Fibroblast of lung (primary cell): Measurements from ENCODE around the gene CHRNA10. TPM values are rescaled to one million over a fixed set of nuclear protein-coding genes. Genes with fewer than 3 reads are reported as not detected.

Experiments used
- DNase-seq, 2 donors: peaks; one replicate each; pipeline versions ENCODE4 v3.0.0 to v3.0.0-alpha.2; 2010; ENCODE audit warnings: low read depth in 2 of 2
- H2AFZ ChIP-seq: 2 replicates; pipeline ENCODE4 v1.5.1; 2012; ENCODE audit warnings: low read length, control low read depth, inconsistent platforms
- H3K27ac ChIP-seq: 2 replicates; pipeline ENCODE4 v1.5.1; 2011; ENCODE audit warnings: low read length, control low read depth; ENCODE audit not compliant: insufficient read depth
- H3K27me3 ChIP-seq: 2 replicates; pipeline ENCODE4 v1.5.1; 2011; ENCODE audit warnings: mild to moderate bottlenecking, low read length; ENCODE audit not compliant: control insufficient read depth, insufficient read depth
- H3K36me3 ChIP-seq: 2 replicates; pipeline ENCODE4 v1.5.1; 2011; ENCODE audit warnings: low read length; ENCODE audit not compliant: control insufficient read depth, insufficient read depth
- H3K4me1 ChIP-seq: 2 replicates; pipeline ENCODE4 v1.5.1; 2011; ENCODE audit warnings: low read length; ENCODE audit not compliant: control insufficient read depth, insufficient read depth; ENCODE audit errors: extremely low read depth
- H3K4me2 ChIP-seq: 2 replicates; pipeline ENCODE4 v1.5.1; 2011; ENCODE audit warnings: low read length, control low read depth; ENCODE audit not compliant: insufficient read depth; ENCODE audit errors: extremely low read depth
- H3K4me3 ChIP-seq, 4 experiments: fragments of 200-600 bp in 1 of 4; sonication (generic) in 1 of 4; replicated peaks in 1 of 4; 2 replicates each; pipeline ENCODE4 v1.5.1; 2011 to 2016; ENCODE audit warnings: low read length in 4 of 4, low read depth in 3 of 4, mild to moderate bottlenecking in 3 of 4, control low read depth in 2 of 4, inconsistent platforms in 1 of 4, mixed read lengths in 1 of 4; ENCODE audit not compliant: insufficient read depth in 1 of 4; ENCODE audit errors: control extremely low read depth in 1 of 4
- H3K79me2 ChIP-seq: 2 replicates; pipeline ENCODE4 v1.5.1; 2012; ENCODE audit warnings: mild to moderate bottlenecking, low read length, inconsistent platforms; ENCODE audit not compliant: control insufficient read depth, insufficient read depth
- H3K9ac ChIP-seq: 2 replicates; pipeline ENCODE4 v1.5.1; 2011; ENCODE audit warnings: mild to moderate bottlenecking, low read length, control low read depth; ENCODE audit not compliant: insufficient read depth
- H3K9me3 ChIP-seq: 2 replicates; pipeline ENCODE4 v1.5.1; 2012; ENCODE audit warnings: low read depth, low read length; ENCODE audit not compliant: control insufficient read depth, insufficient read depth
- H4K20me1 ChIP-seq: 2 replicates; pipeline ENCODE4 v1.5.1; 2011; ENCODE audit warnings: low read length; ENCODE audit not compliant: control insufficient read depth, insufficient read depth; ENCODE audit errors: extremely low read depth
- EZH2 ChIP-seq: IDR thresholded peaks from 2 replicates; pipeline ENCODE4 v1.5.1; 2012; ENCODE audit warnings: low read length, control low read depth, mild to moderate bottlenecking; ENCODE audit errors: missing control alignments
- polyA plus RNA-seq, 2 donors: library from polyadenylated mRNA; depleted of rRNA in 1 of 2; stranded (reverse) in 1 of 2; unstranded in 1 of 2; fragments of >200 nt; gene quantifications; 2 replicates each; pipeline ENCODE4 v1.2.1, GENCODE V29; 2011 to 2012; ENCODE audit warnings: missing spikeins in 1 of 2
- total RNA-seq: library from RNA; depleted of rRNA; stranded (reverse); fragments of >200 nt; gene quantifications from 2 replicates; pipeline ENCODE4 v1.2.1, GENCODE V29; 2014
- TF ChIP-seq, protein P1 (sequence below), 2 donors: IDR thresholded peaks in 1 of 2; conservative IDR thresholded peaks in 1 of 2; 1 replicate in 1 of 2; 2 replicates in 1 of 2; pipeline ENCODE4 v1.5.1; 2011 to 2012; ENCODE audit warnings: low read length in 2 of 2, control low read depth in 1 of 2, inconsistent platforms in 1 of 2, low read depth in 1 of 2, mild to moderate bottlenecking in 1 of 2

CHRNA10 gene
- total and polyA plus RNA-seq, 2 donors (not counting 1 experiment from before 2014, with no cell fraction given), result 0.16 to 0.50 TPM

DNA sequence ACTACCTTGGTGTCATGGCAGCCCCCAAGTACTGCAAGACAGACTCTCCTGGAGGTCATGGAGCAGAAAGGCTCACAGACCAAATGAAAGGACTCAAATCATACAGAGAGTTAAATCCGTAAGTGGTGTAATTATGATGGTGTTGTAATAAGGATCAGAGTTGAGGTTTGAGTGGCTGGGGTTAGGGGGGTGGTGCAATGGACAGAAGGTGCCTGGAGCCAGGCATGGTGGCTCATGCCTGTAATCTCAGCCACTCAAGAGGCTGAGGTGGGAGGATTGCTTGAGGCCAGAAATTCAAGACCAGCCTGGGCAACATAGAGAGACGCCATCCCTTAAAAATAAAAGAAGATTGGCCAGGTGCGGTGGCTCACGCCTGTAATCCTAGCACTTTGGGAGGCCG is 48.1 kb downstream of the CHRNA10 start:
- no peak overlapping the region for H3K4me3 ChIP-seq
- TF ChIP-seq EZH2, result no peak
- TF ChIP-seq, protein P1, sequence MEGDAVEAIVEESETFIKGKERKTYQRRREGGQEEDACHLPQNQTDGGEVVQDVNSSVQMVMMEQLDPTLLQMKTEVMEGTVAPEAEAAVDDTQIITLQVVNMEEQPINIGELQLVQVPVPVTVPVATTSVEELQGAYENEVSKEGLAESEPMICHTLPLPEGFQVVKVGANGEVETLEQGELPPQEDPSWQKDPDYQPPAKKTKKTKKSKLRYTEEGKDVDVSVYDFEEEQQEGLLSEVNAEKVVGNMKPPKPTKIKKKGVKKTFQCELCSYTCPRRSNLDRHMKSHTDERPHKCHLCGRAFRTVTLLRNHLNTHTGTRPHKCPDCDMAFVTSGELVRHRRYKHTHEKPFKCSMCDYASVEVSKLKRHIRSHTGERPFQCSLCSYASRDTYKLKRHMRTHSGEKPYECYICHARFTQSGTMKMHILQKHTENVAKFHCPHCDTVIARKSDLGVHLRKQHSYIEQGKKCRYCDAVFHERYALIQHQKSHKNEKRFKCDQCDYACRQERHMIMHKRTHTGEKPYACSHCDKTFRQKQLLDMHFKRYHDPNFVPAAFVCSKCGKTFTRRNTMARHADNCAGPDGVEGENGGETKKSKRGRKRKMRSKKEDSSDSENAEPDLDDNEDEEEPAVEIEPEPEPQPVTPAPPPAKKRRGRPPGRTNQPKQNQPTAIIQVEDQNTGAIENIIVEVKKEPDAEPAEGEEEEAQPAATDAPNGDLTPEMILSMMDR (conservative IDR thresholded peaks at IDR 0.05 in 1 of 2, IDR thresholded peaks at IDR 0.05 in 1 of 2; ENCODE audit: low read depth in 1 of 2, low read length in 2 of 2), result no peak
- no peaks in the 10 kb centered on the region for H3K27me3 ChIP-seq
- H3K4me2 ChIP-seq, result no peak overlapping the region
- H3K9ac ChIP-seq, result no peak overlapping the region
- H3K36me3 ChIP-seq, result no peaks in the 10 kb centered on the region
- no peak for DNase-seq
- H3K9me3 ChIP-seq, result no peaks in the 10 kb centered on the region
- H3K27ac ChIP-seq, result no peak overlapping the region
- no peak overlapping the region for H2AFZ ChIP-seq
- no peaks in the 10 kb centered on the region for H4K20me1 ChIP-seq
- H3K4me1 ChIP-seq, result no peaks in the 10 kb centered on the region
- H3K79me2 ChIP-seq, result no peaks in the 10 kb centered on the region

DNA sequence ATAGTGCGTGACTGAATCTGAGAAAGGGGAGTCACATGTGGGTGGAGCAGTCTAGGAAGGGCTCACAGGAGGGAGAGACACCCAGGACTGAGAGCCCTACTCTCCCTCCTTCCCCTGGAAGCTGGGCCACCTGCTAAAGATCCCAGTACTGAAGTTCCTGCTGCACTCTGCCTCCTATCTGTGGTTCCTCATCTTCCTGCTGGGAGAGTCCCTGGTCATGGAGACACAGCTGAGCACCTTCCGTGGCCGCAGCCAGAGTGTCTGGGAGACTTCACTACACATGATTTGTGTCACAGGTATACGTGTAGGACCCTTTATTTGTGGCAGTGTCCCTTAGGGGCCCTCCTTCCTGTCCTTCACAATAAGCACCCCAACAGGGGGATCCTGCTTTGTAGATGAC is 48.7 kb downstream of the CHRNA10 start:
- Histone ChIP-seq H3K27ac (no peak overlapping the region), H3K9ac (no peak overlapping the region), H3K9me3 (no peaks in the 10 kb centered on the region), H3K27me3 (no peaks in the 10 kb centered on the region), H3K4me2 (no peak overlapping the region), H3K4me3 (no peak overlapping the region), H3K79me2 (no peaks in the 10 kb centered on the region), H4K20me1 (no peaks in the 10 kb centered on the region), H3K36me3 (no peaks in the 10 kb centered on the region), H2AFZ (no peak overlapping the region), H3K4me1 (no peaks in the 10 kb centered on the region)
- DNase-seq, result no peak
- TF ChIP-seq EZH2, result no peak
- TF ChIP-seq, protein P1 (conservative IDR thresholded peaks at IDR 0.05 in 1 of 2, IDR thresholded peaks at IDR 0.05 in 1 of 2; ENCODE audit: low read depth in 1 of 2, low read length in 2 of 2), result no peak

DNA sequence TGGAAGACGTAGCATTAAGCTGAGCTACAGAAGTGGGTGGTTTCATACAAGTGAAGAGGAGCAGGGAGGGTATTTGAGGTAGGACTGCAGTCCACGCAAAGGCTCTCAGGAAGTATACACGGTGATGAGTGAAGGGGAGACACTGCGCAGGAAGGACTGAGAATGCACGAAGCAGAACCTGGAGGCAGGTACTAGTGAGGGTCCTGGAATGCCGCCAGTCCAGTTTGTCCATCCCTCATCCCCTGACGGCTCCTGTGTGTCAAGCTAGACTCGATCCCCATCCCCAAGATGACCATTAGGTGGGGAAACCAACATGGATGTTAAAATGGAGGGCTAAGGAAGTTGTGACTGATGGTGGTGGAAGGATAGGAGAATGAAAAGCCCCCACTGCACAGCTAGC is 53.2 kb downstream of the CHRNA10 start:
- Histone ChIP-seq H2AFZ (no peak overlapping the region), H3K27me3 (no peaks in the 10 kb centered on the region), H3K9ac (no peak overlapping the region), H3K4me3 (no peak overlapping the region), H3K4me2 (no peak overlapping the region), H3K27ac (no peak overlapping the region), H3K36me3 (no peaks in the 10 kb centered on the region), H3K79me2 (no peaks in the 10 kb centered on the region), H3K9me3 (no peaks in the 10 kb centered on the region), H3K4me1 (no peaks in the 10 kb centered on the region), H4K20me1 (no peaks in the 10 kb centered on the region)
- TF ChIP-seq, protein P1 (conservative IDR thresholded peaks at IDR 0.05 in 1 of 2, IDR thresholded peaks at IDR 0.05 in 1 of 2; ENCODE audit: low read depth in 1 of 2, low read length in 2 of 2), result no peak
- TF ChIP-seq EZH2, result no peak
- DNase-seq, result no peak
